Astrocyte of the cerebellum (primary cell): ENCODE measurements around the gene SORCS1.

Experiments used
- DNase-seq: peaks from one replicate; pipeline ENCODE4 v3.0.0-alpha.2; 2011; ENCODE audit warnings: low read depth
- H3K4me3 ChIP-seq: 2 replicates; pipeline ENCODE4 v1.5.1; 2011; ENCODE audit warnings: mild to moderate bottlenecking, low read depth, low read length, moderate library complexity
- CTCF ChIP-seq: IDR thresholded peaks from 2 replicates; pipeline ENCODE4 v1.5.1; 2012; ENCODE audit warnings: low read length, low read depth, moderate library complexity, mild to moderate bottlenecking; ENCODE audit errors: missing control alignments
- in situ Hi-C: cut with HindIII; loops from 2 replicates; pipeline ENCODE4 v1.10.0; 2017; ENCODE audit warnings: low sequenced_read_pairs

Gene SORCS1

GRCh38 chr10:106694696-106695095, 469.8 kb downstream of the SORCS1 start:
- TF ChIP-seq CTCF, result no peak
- DNase-seq, result no peak
- no peak overlapping the region for H3K4me3 ChIP-seq
- in situ Hi-C loops, result no loop called here

- no peak for TF ChIP-seq CTCF
- H3K4me3 ChIP-seq, result no peak overlapping the region
- in situ Hi-C loops, result no loop called here
- DNase-seq, result no peak
These were observed 482.3 kb downstream of the SORCS1 start for GRCh38 chr10:106682175-106682574.

GRCh38 chr10:106680061-106680460, 484.4 kb downstream of the SORCS1 start:
- in situ Hi-C loops, result no loop called here
- H3K4me3 ChIP-seq, result no peak overlapping the region
- no peak for TF ChIP-seq CTCF
- DNase-seq, result no peak

- DNase-seq, result no peak
- no peak for TF ChIP-seq CTCF
- in situ Hi-C loops, result no loop called here
- H3K4me3 ChIP-seq, result no peak overlapping the region
These were observed 485.2 kb downstream of the SORCS1 start for GRCh38 chr10:106679314-106679713.

GRCh38 chr10:106672517-106673175, 491.9 kb downstream of the SORCS1 start:
- no peak for TF ChIP-seq CTCF
- in situ Hi-C loops, result no loop called here
- H3K4me3 ChIP-seq, result no peak overlapping the region
- DNase-seq, result no peak

- no peak for TF ChIP-seq CTCF
- H3K4me3 ChIP-seq, result no peak overlapping the region
- no peak for DNase-seq
- in situ Hi-C loops, result no loop called here
These were observed 502.8 kb downstream of the SORCS1 start for GRCh38 chr10:106661767-106662140.
